SU-DHL-6 (cell line): ENCODE data around the gene AKAP6.

ENCODE experiments used
- EZH2phosphoT487 ChIP-seq: fragments of 200-600 bp; sonication (generic), shearing (Covaris generic); conservative IDR thresholded peaks from 2 replicates; pipeline ENCODE4 v1.6.1; 2018; ENCODE audit warnings: mild to moderate bottlenecking, antibody characterized with exemption, low read length, moderate library complexity, mixed read lengths
- TF ChIP-seq, protein P1 (sequence below): fragments of 200-600 bp; sonication (generic); IDR thresholded peaks from one replicate; pipeline ENCODE4 v1.5.1; 2017; ENCODE audit warnings: antibody characterized with exemption, mild to moderate bottlenecking, low read length, moderate library complexity; ENCODE audit not compliant: insufficient read depth, poor library complexity, severe bottlenecking

DNA sequence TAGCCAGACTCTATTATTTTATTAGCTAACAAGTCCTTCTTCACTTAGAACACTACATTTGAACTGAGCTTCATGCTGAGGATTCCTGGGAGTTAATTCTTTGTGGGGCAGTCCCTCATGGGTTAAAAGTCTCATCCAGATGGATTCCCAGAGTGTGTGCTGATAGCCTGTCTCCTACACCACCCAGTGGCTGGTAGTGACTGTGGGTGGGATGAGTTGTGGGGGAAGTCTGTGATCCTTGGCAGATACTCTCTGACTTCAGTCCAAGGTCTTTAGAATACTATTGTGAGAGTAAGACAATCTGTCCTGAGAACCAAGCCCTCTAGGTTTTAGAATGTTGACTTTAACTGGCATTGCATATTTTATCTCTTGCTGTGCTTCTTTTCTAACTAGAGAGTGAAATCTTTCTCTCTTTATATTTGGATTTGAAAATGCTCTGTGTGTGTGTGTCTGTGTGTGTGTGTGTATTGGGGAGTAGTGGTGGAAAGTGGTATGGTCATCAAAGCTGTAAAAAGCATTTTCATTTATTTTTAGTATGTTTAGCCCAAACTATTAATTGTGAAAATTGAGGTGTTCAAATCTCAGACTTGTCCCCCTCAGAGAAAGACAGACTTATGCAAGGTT lies 37.3 kb downstream of the AKAP6 start:
- TF ChIP-seq, protein P1, sequence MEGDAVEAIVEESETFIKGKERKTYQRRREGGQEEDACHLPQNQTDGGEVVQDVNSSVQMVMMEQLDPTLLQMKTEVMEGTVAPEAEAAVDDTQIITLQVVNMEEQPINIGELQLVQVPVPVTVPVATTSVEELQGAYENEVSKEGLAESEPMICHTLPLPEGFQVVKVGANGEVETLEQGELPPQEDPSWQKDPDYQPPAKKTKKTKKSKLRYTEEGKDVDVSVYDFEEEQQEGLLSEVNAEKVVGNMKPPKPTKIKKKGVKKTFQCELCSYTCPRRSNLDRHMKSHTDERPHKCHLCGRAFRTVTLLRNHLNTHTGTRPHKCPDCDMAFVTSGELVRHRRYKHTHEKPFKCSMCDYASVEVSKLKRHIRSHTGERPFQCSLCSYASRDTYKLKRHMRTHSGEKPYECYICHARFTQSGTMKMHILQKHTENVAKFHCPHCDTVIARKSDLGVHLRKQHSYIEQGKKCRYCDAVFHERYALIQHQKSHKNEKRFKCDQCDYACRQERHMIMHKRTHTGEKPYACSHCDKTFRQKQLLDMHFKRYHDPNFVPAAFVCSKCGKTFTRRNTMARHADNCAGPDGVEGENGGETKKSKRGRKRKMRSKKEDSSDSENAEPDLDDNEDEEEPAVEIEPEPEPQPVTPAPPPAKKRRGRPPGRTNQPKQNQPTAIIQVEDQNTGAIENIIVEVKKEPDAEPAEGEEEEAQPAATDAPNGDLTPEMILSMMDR = no peak
- no peak for TF ChIP-seq EZH2phosphoT487
